Loucy (cell line): ENCODE data around the gene SYT1.

Source experiments
- H2AFZ ChIP-seq: fragments of 200-600 bp; sonication (generic); 2 replicates; pipeline ENCODE4 v1.6.0; 2016; ENCODE audit warnings: antibody characterized with exemption, mild to moderate bottlenecking, low read length, moderate library complexity
- H3F3A ChIP-seq: fragments of 200-600 bp; 2 replicates; pipeline ENCODE4 v1.6.0; 2016; ENCODE audit warnings: antibody characterized with exemption, low read depth, mild to moderate bottlenecking
- H3K27me3 ChIP-seq: fragments of 200-600 bp; sonication (generic); 2 replicates; pipeline ENCODE4 v1.6.1; 2014; ENCODE audit warnings: low read length, mild to moderate bottlenecking; ENCODE audit not compliant: insufficient read depth, poor library complexity, severe bottlenecking
- H3K36me3 ChIP-seq: fragments of 200-600 bp; sonication (generic); 2 replicates; pipeline ENCODE4 v1.6.1; 2016; ENCODE audit warnings: low read length; ENCODE audit not compliant: insufficient read depth
- H3K4me1 ChIP-seq: fragments of 200-600 bp; sonication (generic); 2 replicates; pipeline ENCODE4 v1.5.1; 2014; ENCODE audit warnings: low read length, mild to moderate bottlenecking; ENCODE audit not compliant: insufficient read depth, poor library complexity, severe bottlenecking
- H3K4me2 ChIP-seq: fragments of 200-600 bp; sonication (generic); 2 replicates; pipeline ENCODE4 v1.6.0; 2014; ENCODE audit warnings: antibody characterized with exemption, low read length, low read depth, mild to moderate bottlenecking; ENCODE audit not compliant: poor library complexity, severe bottlenecking
- H3K4me3 ChIP-seq: fragments of 200-600 bp; sonication (generic); 2 replicates; pipeline ENCODE4 v1.5.1; 2014; ENCODE audit warnings: low read length, mild to moderate bottlenecking, mixed read lengths; ENCODE audit not compliant: poor library complexity, severe bottlenecking
- H3K79me2 ChIP-seq: fragments of 200-600 bp; sonication (generic); 2 replicates; pipeline ENCODE4 v1.6.1; 2014; ENCODE audit warnings: low read length; ENCODE audit not compliant: insufficient read depth
- H3K9ac ChIP-seq: fragments of 200-600 bp; sonication (generic); 2 replicates; pipeline ENCODE4 v1.6.0; 2014; ENCODE audit warnings: mild to moderate bottlenecking, low read depth, low read length, moderate library complexity; ENCODE audit not compliant: poor library complexity, severe bottlenecking
- H3K9me2 ChIP-seq: fragments of 200-600 bp; sonication (generic); replicated peaks from 2 replicates; pipeline ENCODE4 v1.6.1; 2016; ENCODE audit warnings: low read depth, low read length, mixed read lengths
- H3K9me3 ChIP-seq: fragments of 200-600 bp; sonication (generic); 2 replicates; pipeline ENCODE4 v1.6.1; 2014; ENCODE audit warnings: mild to moderate bottlenecking, antibody characterized with exemption, low read length, low read depth; ENCODE audit not compliant: insufficient read depth
- H4K20me1 ChIP-seq: fragments of 200-600 bp; sonication (generic); 2 replicates; pipeline ENCODE4 v1.6.0; 2014; ENCODE audit warnings: antibody characterized with exemption, low read length, mild to moderate bottlenecking; ENCODE audit not compliant: insufficient read depth, poor library complexity, severe bottlenecking
- EZH2phosphoT487 ChIP-seq: fragments of 200-600 bp; IDR thresholded peaks from 2 replicates; pipeline ENCODE4 v1.6.1; 2018; ENCODE audit warnings: antibody characterized with exemption, mild to moderate bottlenecking, moderate library complexity, borderline replicate concordance
- TF ChIP-seq, protein P1 (sequence below): fragments of 200-600 bp; sonication (generic); conservative IDR thresholded peaks from 2 replicates; pipeline ENCODE4 v1.5.1; 2014; ENCODE audit warnings: mild to moderate bottlenecking, antibody characterized with exemption, low read length

The SYT1 gene

DNA sequence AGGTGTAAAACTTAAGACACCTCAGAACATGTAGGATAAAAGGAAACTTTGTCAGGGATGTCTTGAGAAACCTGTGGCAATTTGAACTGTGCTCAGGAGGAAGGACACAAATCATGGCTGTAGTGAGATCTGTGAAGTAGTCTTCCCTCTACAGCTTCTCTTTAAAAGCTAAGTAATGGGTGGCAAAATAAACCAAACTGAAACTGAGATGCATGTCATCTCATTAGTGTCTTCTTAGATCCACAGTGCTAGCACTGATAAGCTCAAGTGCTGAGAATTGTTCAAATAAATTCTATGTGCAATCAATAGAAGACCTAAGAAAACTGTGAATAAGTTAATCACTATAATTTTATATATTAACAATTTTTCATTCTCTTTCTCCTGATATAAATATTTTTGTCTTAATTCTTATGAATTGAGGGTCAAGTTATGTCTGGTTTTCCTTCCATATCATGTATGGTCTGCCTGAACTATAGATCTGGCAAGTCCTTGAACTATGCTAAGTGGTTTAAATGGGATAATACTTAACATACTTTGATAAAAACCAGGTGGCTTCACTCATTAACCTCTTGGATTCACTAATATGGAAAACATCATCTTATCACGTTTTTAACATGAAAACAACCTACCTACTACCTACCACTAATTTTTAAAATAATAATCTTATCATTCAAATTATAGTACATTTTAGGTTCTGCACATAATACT is 27.2 kb downstream of the SYT1 start:
- Histone ChIP-seq H3K9ac (no peak overlapping the region), H3K36me3 (no peaks in the 10 kb centered on the region), H3K9me2 (peaks cover 5% of the 10 kb centered on the region; the same call in 1 of the 2 replicates), H3K4me3 (no peak overlapping the region), H3K4me2 (no peak overlapping the region), H3K79me2 (no peaks in the 10 kb centered on the region), H3K27me3 (no peaks in the 10 kb centered on the region), H3K4me1 (no peaks in the 10 kb centered on the region), H4K20me1 (no peaks in the 10 kb centered on the region), H2AFZ (no peak overlapping the region), H3K9me3 (no peaks in the 10 kb centered on the region), H3F3A (no peaks in the 10 kb centered on the region)
- TF ChIP-seq, protein P1, sequence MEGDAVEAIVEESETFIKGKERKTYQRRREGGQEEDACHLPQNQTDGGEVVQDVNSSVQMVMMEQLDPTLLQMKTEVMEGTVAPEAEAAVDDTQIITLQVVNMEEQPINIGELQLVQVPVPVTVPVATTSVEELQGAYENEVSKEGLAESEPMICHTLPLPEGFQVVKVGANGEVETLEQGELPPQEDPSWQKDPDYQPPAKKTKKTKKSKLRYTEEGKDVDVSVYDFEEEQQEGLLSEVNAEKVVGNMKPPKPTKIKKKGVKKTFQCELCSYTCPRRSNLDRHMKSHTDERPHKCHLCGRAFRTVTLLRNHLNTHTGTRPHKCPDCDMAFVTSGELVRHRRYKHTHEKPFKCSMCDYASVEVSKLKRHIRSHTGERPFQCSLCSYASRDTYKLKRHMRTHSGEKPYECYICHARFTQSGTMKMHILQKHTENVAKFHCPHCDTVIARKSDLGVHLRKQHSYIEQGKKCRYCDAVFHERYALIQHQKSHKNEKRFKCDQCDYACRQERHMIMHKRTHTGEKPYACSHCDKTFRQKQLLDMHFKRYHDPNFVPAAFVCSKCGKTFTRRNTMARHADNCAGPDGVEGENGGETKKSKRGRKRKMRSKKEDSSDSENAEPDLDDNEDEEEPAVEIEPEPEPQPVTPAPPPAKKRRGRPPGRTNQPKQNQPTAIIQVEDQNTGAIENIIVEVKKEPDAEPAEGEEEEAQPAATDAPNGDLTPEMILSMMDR = no peak
- TF ChIP-seq EZH2phosphoT487 = no peak

DNA sequence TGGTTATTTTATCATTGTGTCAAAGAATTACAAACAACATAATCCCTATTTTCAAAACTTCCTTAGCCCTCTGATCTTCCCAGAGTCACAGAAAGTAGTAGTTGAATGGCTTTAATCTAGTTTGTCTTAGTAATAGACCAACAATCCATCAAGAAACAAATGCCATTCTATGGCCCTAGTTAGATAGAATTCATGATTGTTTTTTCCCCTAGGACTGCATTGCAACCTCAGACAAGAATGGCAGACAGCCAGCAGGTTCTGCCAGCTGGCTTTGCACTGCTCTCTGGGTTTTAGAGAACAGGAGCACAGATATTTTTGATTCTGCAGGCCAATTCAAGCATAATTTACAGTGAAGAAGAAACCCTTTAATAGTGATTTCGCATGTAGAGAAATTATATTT is 33.8 kb downstream of the SYT1 start:
- H4K20me1 ChIP-seq = no peaks in the 10 kb centered on the region
- TF ChIP-seq, protein P1 = no peak
- no peak for TF ChIP-seq EZH2phosphoT487
- no peaks in the 10 kb centered on the region for H3F3A ChIP-seq

DNA sequence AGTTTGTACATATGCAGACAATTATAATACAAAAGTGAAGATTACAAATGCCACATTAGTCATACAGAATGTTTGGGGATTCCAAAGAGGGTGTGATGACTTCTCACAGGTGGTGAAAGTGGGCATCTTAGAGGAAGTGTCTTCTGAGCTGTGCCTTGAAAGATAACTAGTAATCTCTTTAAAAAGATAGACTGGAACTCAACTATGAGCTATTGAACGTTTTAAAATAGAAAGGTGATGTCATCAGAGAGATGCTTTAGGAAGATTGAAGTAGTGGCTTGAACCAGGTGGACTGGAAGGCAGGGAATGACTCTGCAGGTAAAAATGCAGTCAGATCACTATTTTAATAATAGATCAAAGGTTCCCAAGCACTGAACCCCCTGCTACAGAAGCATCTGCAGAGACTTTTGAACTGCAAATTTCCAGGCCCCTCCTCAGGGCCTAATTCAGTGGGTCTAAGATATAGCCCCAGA is 50.3 kb downstream of the SYT1 start:
- no peaks in the 10 kb centered on the region for H3K36me3 ChIP-seq

More for the DNA sequence above, 33.8 kb downstream of the SYT1 start:
- Histone ChIP-seq H3K79me2 (no peaks in the 10 kb centered on the region), H2AFZ (no peak overlapping the region), H3K9ac (no peak overlapping the region), H3K9me3 (no peaks in the 10 kb centered on the region), H3K9me2 (no peaks in the 10 kb centered on the region), H3K4me2 (no peak overlapping the region), H3K4me1 (no peaks in the 10 kb centered on the region), H3K36me3 (no peaks in the 10 kb centered on the region), H3K27me3 (no peaks in the 10 kb centered on the region), H3K4me3 (no peak overlapping the region)

More for the DNA sequence above, 50.3 kb downstream of the SYT1 start:
- H3K9ac ChIP-seq = no peak overlapping the region
- no peak overlapping the region for H3K4me3 ChIP-seq
- no peak overlapping the region for H2AFZ ChIP-seq
- no peaks in the 10 kb centered on the region for H3F3A ChIP-seq
- no peak overlapping the region for H3K4me2 ChIP-seq
- H3K79me2 ChIP-seq = no peaks in the 10 kb centered on the region
- H3K9me3 ChIP-seq = no peaks in the 10 kb centered on the region
- no peaks in the 10 kb centered on the region for H4K20me1 ChIP-seq
- TF ChIP-seq, protein P1 = no peak
- TF ChIP-seq EZH2phosphoT487 = no peak
- H3K4me1 ChIP-seq = no peaks in the 10 kb centered on the region
- H3K27me3 ChIP-seq = no peaks in the 10 kb centered on the region
- no peaks in the 10 kb centered on the region for H3K9me2 ChIP-seq
